MM.1S (cell line): ENCODE results near the gene ADCY2.

ENCODE experiments used
- DNase-seq: peaks from one replicate; pipeline ENCODE4 v3.0.0-alpha.2; 2015
- H2AFZ ChIP-seq: fragments of 300-600 bp; sonication (generic); 2 replicates; pipeline ENCODE4 v1.6.0; 2016; ENCODE audit warnings: antibody characterized with exemption, low read length
- H3F3A ChIP-seq: fragments of 300-600 bp; sonication (generic); 2 replicates; pipeline ENCODE4 v1.6.1; 2016; ENCODE audit warnings: mild to moderate bottlenecking, antibody characterized with exemption, low read length, moderate library complexity, mixed read lengths; ENCODE audit not compliant: insufficient read depth
- H3K27ac ChIP-seq: fragments of 300-600 bp; sonication (generic); 2 replicates; pipeline ENCODE4 v1.5.1; 2016; ENCODE audit warnings: mild to moderate bottlenecking, low read length
- H3K27me3 ChIP-seq: fragments of 300-600 bp; sonication (generic); replicated peaks from 2 replicates; pipeline ENCODE4 v1.6.0; 2016; ENCODE audit warnings: low read length; ENCODE audit not compliant: insufficient read depth
- H3K36me3 ChIP-seq: fragments of 300-600 bp; sonication (generic); replicated peaks from 2 replicates; pipeline ENCODE4 v1.6.1; 2016; ENCODE audit warnings: mild to moderate bottlenecking, low read length, mixed read lengths; ENCODE audit not compliant: insufficient read depth
- H3K4me1 ChIP-seq: fragments of 300-600 bp; sonication (generic); 2 replicates; pipeline ENCODE4 v1.6.1; 2016; ENCODE audit warnings: low read length, mixed read lengths
- H3K4me2 ChIP-seq: fragments of 300-600 bp; sonication (generic); 2 replicates; pipeline ENCODE4 v1.6.0; 2016; ENCODE audit warnings: low read depth, low read length
- H3K4me3 ChIP-seq: fragments of 300-600 bp; sonication (generic); 2 replicates; pipeline ENCODE4 v1.5.1; 2016; ENCODE audit warnings: low read length, mixed read lengths
- H3K79me2 ChIP-seq: fragments of 300-600 bp; sonication (generic); 2 replicates; pipeline ENCODE4 v1.6.1; 2016; ENCODE audit warnings: mixed run types, low read length, mixed read lengths
- H3K9ac ChIP-seq: fragments of 300-600 bp; sonication (generic); 2 replicates; pipeline ENCODE4 v1.6.1; 2016; ENCODE audit warnings: low read length, mixed read lengths
- H3K9me2 ChIP-seq: fragments of 300-600 bp; sonication (generic); replicated peaks from 2 replicates; pipeline ENCODE4 v1.6.1; 2016; ENCODE audit warnings: mild to moderate bottlenecking, low read length, mixed read lengths; ENCODE audit not compliant: insufficient read depth
- H3K9me3 ChIP-seq: fragments of 300-600 bp; sonication (generic); replicated peaks from 2 replicates; pipeline ENCODE4 v1.6.1; 2016; ENCODE audit warnings: mild to moderate bottlenecking, low read length, mixed read lengths; ENCODE audit not compliant: insufficient read depth
- H4K20me1 ChIP-seq: fragments of 300-600 bp; sonication (generic); 2 replicates; pipeline ENCODE4 v1.6.1; 2016; ENCODE audit warnings: mild to moderate bottlenecking, low read length, moderate library complexity, mixed read lengths; ENCODE audit not compliant: insufficient read depth
- CTCF ChIP-seq: fragments of 300-600 bp; sonication (generic); IDR thresholded peaks from 2 replicates; pipeline ENCODE4 v1.5.1; 2016; ENCODE audit warnings: antibody characterized with exemption, low read length, mixed read lengths
- EZH2 ChIP-seq: fragments of 300-600 bp; sonication (generic); optimal IDR thresholded peaks from 2 replicates; pipeline ENCODE3; 2017; ENCODE audit warnings: low read depth, mild to moderate bottlenecking, antibody characterized with exemption, low read length, mixed read lengths
- EZH2phosphoT487 ChIP-seq: fragments of 300-600 bp; sonication (generic); IDR thresholded peaks from 2 replicates; pipeline ENCODE4 v1.6.1; 2018; ENCODE audit warnings: antibody characterized with exemption, low read length

ADCY2 gene

GRCh38 chr5:7787770-7788169 is 391.8 kb downstream of the ADCY2 start:
- Histone ChIP-seq H2AFZ (no peak overlapping the region), H3K36me3 (no peaks in the 10 kb centered on the region), H3K4me1 (no peaks in the 10 kb centered on the region), H3K79me2 (no peaks in the 10 kb centered on the region), H3F3A (no peaks in the 10 kb centered on the region), H3K9me3 (no peaks in the 10 kb centered on the region), H3K4me3 (no peak overlapping the region), H3K27me3 (no peaks in the 10 kb centered on the region), H3K9ac (no peak overlapping the region), H3K27ac (no peak overlapping the region), H4K20me1 (no peaks in the 10 kb centered on the region), H3K4me2 (no peak overlapping the region), H3K9me2 (no peaks in the 10 kb centered on the region)
- TF ChIP-seq EZH2phosphoT487 (no peak), CTCF (no peak), EZH2 (no peak)
- DNase-seq = no peak

- Histone ChIP-seq H3K27ac (no peak overlapping the region), H3K36me3 (no peaks in the 10 kb centered on the region), H3K27me3 (no peaks in the 10 kb centered on the region), H3F3A (no peaks in the 10 kb centered on the region), H3K9ac (no peak overlapping the region), H3K4me1 (peaks cover 9% of the 10 kb centered on the region), H3K9me2 (no peaks in the 10 kb centered on the region), H3K4me2 (no peak overlapping the region), H3K79me2 (no peaks in the 10 kb centered on the region), H4K20me1 (no peaks in the 10 kb centered on the region), H2AFZ (no peak overlapping the region), H3K4me3 (no peak overlapping the region), H3K9me3 (no peaks in the 10 kb centered on the region)
- no peak for TF ChIP-seq EZH2phosphoT487
- TF ChIP-seq CTCF = no peak
- TF ChIP-seq EZH2 = no peak
- no peak for DNase-seq
These were observed 393.6 kb downstream of the ADCY2 start for GRCh38 chr5:7789567-7789966.

- Histone ChIP-seq H3K27ac (no peak overlapping the region), H4K20me1 (no peaks in the 10 kb centered on the region), H3K27me3 (no peaks in the 10 kb centered on the region), H3K4me3 (no peak overlapping the region), H2AFZ (no peak overlapping the region), H3K4me1 (peaks cover 19% of the 10 kb centered on the region), H3K79me2 (no peaks in the 10 kb centered on the region), H3K9me3 (no peaks in the 10 kb centered on the region), H3K9me2 (no peaks in the 10 kb centered on the region), H3K9ac (no peak overlapping the region), H3K36me3 (no peaks in the 10 kb centered on the region), H3K4me2 (no peak overlapping the region), H3F3A (no peaks in the 10 kb centered on the region)
- DNase-seq = no peak
- TF ChIP-seq EZH2phosphoT487 (no peak), EZH2 (no peak), CTCF (no peak)
These were observed 398.0 kb downstream of the ADCY2 start for GRCh38 chr5:7793895-7794294.
